Measurements from ENCODE around the gene ZDHHC14.

Gene ZDHHC14

GRCh38 chr6:157518397-157519250 lies 137.6 kb downstream of the ZDHHC14 start:
- H3K4me3 ChIP-seq (ENCODE audit: low read depth, low read length): no peak overlapping the region

GRCh38 chr6:157519255-157520116 lies 138.5 kb downstream of the ZDHHC14 start:
- no peak overlapping the region for H2AFZ ChIP-seq (ENCODE audit: low read length, unreplicated experiment)
- no peaks in the 10 kb centered on the region for H3K79me2 ChIP-seq (ENCODE audit: control insufficient read depth, insufficient read depth, low read length, unreplicated experiment)
- no peaks in the 10 kb centered on the region for H3K27me3 ChIP-seq (ENCODE audit: insufficient read depth, low read length)
- no peak overlapping the region for H3K27ac ChIP-seq (ENCODE audit: low read depth, low read length)
- no peaks in the 10 kb centered on the region for H3K36me3 ChIP-seq (ENCODE audit: insufficient read depth, low read length)
- no peak overlapping the region for H3K4me3 ChIP-seq (ENCODE audit: low read depth, low read length)
- peaks cover 8% of the 10 kb centered on the region for H3K4me1 ChIP-seq (ENCODE audit: control insufficient read depth, insufficient read depth, low read length, unreplicated experiment)

More at GRCh38 chr6:157518397-157519250, 137.6 kb downstream of the ZDHHC14 start:
- no peak overlapping the region for H3K27ac ChIP-seq (ENCODE audit: low read depth, low read length)
- H2AFZ ChIP-seq (ENCODE audit: low read length, unreplicated experiment): no peak overlapping the region
- H3K4me1 ChIP-seq (ENCODE audit: control insufficient read depth, insufficient read depth, low read length, unreplicated experiment): peaks cover 9% of the 10 kb centered on the region
- H3K36me3 ChIP-seq (ENCODE audit: insufficient read depth, low read length): no peaks in the 10 kb centered on the region
- H3K79me2 ChIP-seq (ENCODE audit: control insufficient read depth, insufficient read depth, low read length, unreplicated experiment): no peaks in the 10 kb centered on the region
- no peaks in the 10 kb centered on the region for H3K27me3 ChIP-seq (ENCODE audit: insufficient read depth, low read length)

GRCh38 chr6:157520117-157520406 lies 139.1 kb downstream of the ZDHHC14 start:
- H2AFZ ChIP-seq (ENCODE audit: low read length, unreplicated experiment): no peak overlapping the region
- no peaks in the 10 kb centered on the region for H3K79me2 ChIP-seq (ENCODE audit: control insufficient read depth, insufficient read depth, low read length, unreplicated experiment)
- no peaks in the 10 kb centered on the region for H3K36me3 ChIP-seq (ENCODE audit: insufficient read depth, low read length)
- peaks cover 2% of the 10 kb centered on the region for H3K4me1 ChIP-seq (ENCODE audit: control insufficient read depth, insufficient read depth, low read length, unreplicated experiment)
- H3K27me3 ChIP-seq (ENCODE audit: insufficient read depth, low read length): no peaks in the 10 kb centered on the region
- H3K27ac ChIP-seq (ENCODE audit: low read depth, low read length): no peak overlapping the region
- no peak overlapping the region for H3K4me3 ChIP-seq (ENCODE audit: low read depth, low read length)

GRCh38 chr6:157520596-157521361 lies 139.8 kb downstream of the ZDHHC14 start:
- no peak overlapping the region for H3K4me3 ChIP-seq (ENCODE audit: low read depth, low read length)
- H3K4me1 ChIP-seq (ENCODE audit: control insufficient read depth, insufficient read depth, low read length, unreplicated experiment): no peaks in the 10 kb centered on the region
- H3K27me3 ChIP-seq (ENCODE audit: insufficient read depth, low read length): no peaks in the 10 kb centered on the region
- no peaks in the 10 kb centered on the region for H3K79me2 ChIP-seq (ENCODE audit: control insufficient read depth, insufficient read depth, low read length, unreplicated experiment)
- no peak overlapping the region for H3K27ac ChIP-seq (ENCODE audit: low read depth, low read length)
- H3K36me3 ChIP-seq (ENCODE audit: insufficient read depth, low read length): no peaks in the 10 kb centered on the region
- H2AFZ ChIP-seq (ENCODE audit: low read length, unreplicated experiment): no peak overlapping the region

- Histone ChIP-seq H3K4me1 (ENCODE audit: control insufficient read depth, insufficient read depth, low read length, unreplicated experiment) (no peaks in the 10 kb centered on the region), H3K79me2 (ENCODE audit: control insufficient read depth, insufficient read depth, low read length, unreplicated experiment) (no peaks in the 10 kb centered on the region), H3K27ac (ENCODE audit: low read depth, low read length) (no peak overlapping the region)
Measured at GRCh38 chr6:157521362-157522335, 140.7 kb downstream of the ZDHHC14 start.

GRCh38 chr6:157522472-157522871 lies 141.5 kb downstream of the ZDHHC14 start:
- Histone ChIP-seq H3K79me2 (ENCODE audit: control insufficient read depth, insufficient read depth, low read length, unreplicated experiment) (no peaks in the 10 kb centered on the region), H3K36me3 (ENCODE audit: insufficient read depth, low read length) (no peaks in the 10 kb centered on the region), H3K4me3 (ENCODE audit: low read depth, low read length) (no peak overlapping the region), H3K27ac (ENCODE audit: low read depth, low read length) (no peak overlapping the region), H3K27me3 (ENCODE audit: insufficient read depth, low read length) (no peaks in the 10 kb centered on the region), H2AFZ (ENCODE audit: low read length, unreplicated experiment) (no peak overlapping the region), H3K4me1 (ENCODE audit: control insufficient read depth, insufficient read depth, low read length, unreplicated experiment) (peaks cover 2% of the 10 kb centered on the region)

More at GRCh38 chr6:157521362-157522335, 140.7 kb downstream of the ZDHHC14 start:
- Histone ChIP-seq H3K4me3 (ENCODE audit: low read depth, low read length) (no peak overlapping the region), H2AFZ (ENCODE audit: low read length, unreplicated experiment) (no peak overlapping the region), H3K27me3 (ENCODE audit: insufficient read depth, low read length) (no peaks in the 10 kb centered on the region), H3K36me3 (ENCODE audit: insufficient read depth, low read length) (no peaks in the 10 kb centered on the region)

- no peak overlapping the region for H3K4me3 ChIP-seq (ENCODE audit: low read depth, low read length)
- peaks cover 16% of the 10 kb centered on the region for H3K4me1 ChIP-seq (ENCODE audit: control insufficient read depth, insufficient read depth, low read length, unreplicated experiment)
- H3K79me2 ChIP-seq (ENCODE audit: control insufficient read depth, insufficient read depth, low read length, unreplicated experiment): no peaks in the 10 kb centered on the region
Measured at GRCh38 chr6:157524735-157525134, 143.7 kb downstream of the ZDHHC14 start.

GRCh38 chr6:157525292-157525889 lies 144.4 kb downstream of the ZDHHC14 start:
- Histone ChIP-seq H3K79me2 (ENCODE audit: control insufficient read depth, insufficient read depth, low read length, unreplicated experiment) (no peaks in the 10 kb centered on the region), H3K36me3 (ENCODE audit: insufficient read depth, low read length) (no peaks in the 10 kb centered on the region), H3K4me1 (ENCODE audit: control insufficient read depth, insufficient read depth, low read length, unreplicated experiment) (peaks cover 21% of the 10 kb centered on the region), H3K27me3 (ENCODE audit: insufficient read depth, low read length) (no peaks in the 10 kb centered on the region), H3K4me3 (ENCODE audit: low read depth, low read length) (no peak overlapping the region), H3K27ac (ENCODE audit: low read depth, low read length) (no peak overlapping the region), H2AFZ (ENCODE audit: low read length, unreplicated experiment) (no peak overlapping the region)

More at GRCh38 chr6:157524735-157525134, 143.7 kb downstream of the ZDHHC14 start:
- Histone ChIP-seq H3K36me3 (ENCODE audit: insufficient read depth, low read length) (no peaks in the 10 kb centered on the region), H2AFZ (ENCODE audit: low read length, unreplicated experiment) (no peak overlapping the region), H3K27ac (ENCODE audit: low read depth, low read length) (no peak overlapping the region), H3K27me3 (ENCODE audit: insufficient read depth, low read length) (no peaks in the 10 kb centered on the region)

- H3K27ac ChIP-seq (ENCODE audit: low read depth, low read length): no peak overlapping the region
- H3K27me3 ChIP-seq (ENCODE audit: insufficient read depth, low read length): no peaks in the 10 kb centered on the region
- no peaks in the 10 kb centered on the region for H3K36me3 ChIP-seq (ENCODE audit: insufficient read depth, low read length)
- no peak overlapping the region for H2AFZ ChIP-seq (ENCODE audit: low read length, unreplicated experiment)
- no peaks in the 10 kb centered on the region for H3K79me2 ChIP-seq (ENCODE audit: control insufficient read depth, insufficient read depth, low read length, unreplicated experiment)
- H3K4me1 ChIP-seq (ENCODE audit: control insufficient read depth, insufficient read depth, low read length, unreplicated experiment): peaks cover 21% of the 10 kb centered on the region
- H3K4me3 ChIP-seq (ENCODE audit: low read depth, low read length): no peak overlapping the region
Measured at GRCh38 chr6:157525918-157526425, 145.0 kb downstream of the ZDHHC14 start.

All from ACC112 (cell line).